ENCODE data around the gene BCL6.
"Not testable (repeated sequence)": the region's sequence is repeated elsewhere in the genome, so short reads cannot be mapped to it uniquely, and the experiment has no call there.

The BCL6 gene

DNA sequence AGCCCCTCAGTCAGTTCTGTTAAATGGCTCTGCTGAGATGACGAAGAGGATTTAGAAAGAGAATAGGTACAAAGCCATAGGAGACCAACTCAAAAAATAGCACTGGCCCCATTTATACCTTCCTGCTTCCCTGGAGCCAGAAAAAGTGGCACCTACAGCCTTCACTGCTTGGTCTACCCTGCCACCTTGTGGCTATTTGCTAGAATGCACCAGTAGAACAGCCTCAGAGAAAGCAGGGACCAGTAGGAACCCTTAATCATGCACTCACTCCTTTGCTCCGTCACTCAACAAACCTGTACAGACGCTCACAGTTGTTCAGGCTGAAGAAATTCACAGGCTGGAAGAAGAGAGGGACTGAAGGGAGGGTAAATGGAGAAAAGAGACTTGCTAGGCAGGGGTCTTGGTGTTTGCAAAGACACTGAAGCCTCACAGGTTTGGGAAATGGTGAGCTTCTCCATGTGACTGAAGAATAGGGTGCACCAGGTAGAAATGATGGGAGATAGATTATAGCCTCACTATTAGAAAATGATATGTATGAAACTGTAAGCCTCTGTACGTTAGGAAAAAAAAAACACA lies 30.8 kb downstream of the BCL6 start:
- peak; percentile 82 for DNase-seq (ENCODE audit: low read depth, low spot score)

DNA sequence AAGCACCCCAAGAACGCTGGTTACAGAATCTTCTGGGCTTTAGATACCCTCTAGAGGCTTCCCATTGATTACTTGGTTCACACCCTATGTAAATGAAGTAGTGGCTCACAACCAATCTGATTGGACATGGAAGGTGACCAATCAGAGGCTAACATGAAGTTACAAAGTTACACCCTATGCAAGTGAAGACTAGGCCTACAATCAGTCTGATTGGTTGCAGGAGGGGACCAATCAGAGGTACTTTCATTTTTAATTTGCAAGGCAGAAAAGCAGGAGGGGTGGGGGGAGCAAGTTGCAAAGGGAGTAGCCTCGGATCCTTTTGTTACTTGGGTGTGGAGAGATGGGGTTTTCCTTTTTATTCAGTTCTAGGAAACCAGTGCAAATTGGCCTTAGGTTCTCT lies 31.8 kb downstream of the BCL6 start:
- no peak for DNase-seq (ENCODE audit: low read depth, low spot score)

DNA sequence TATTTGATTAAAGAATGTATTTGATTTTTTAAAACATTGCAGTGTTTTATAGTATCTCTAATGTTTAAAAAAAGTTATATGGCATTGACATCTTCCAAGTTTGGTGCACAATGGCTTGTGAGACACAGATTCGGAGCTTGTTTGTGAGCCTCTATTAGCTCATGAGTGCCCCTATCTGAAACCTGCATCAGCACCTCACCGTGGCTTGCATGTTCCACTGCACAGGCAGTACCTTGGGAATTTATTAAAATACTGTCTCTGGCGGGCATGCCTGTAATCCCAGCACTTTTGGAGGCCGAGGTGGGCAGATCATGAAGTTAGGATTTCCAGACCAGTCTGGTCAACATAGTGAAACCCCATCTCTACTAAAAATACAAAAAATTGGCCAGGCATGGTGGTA lies 36.1 kb downstream of the BCL6 start:
- DNase-seq (ENCODE audit: low read depth, low spot score), result peak; percentile 5

DNA sequence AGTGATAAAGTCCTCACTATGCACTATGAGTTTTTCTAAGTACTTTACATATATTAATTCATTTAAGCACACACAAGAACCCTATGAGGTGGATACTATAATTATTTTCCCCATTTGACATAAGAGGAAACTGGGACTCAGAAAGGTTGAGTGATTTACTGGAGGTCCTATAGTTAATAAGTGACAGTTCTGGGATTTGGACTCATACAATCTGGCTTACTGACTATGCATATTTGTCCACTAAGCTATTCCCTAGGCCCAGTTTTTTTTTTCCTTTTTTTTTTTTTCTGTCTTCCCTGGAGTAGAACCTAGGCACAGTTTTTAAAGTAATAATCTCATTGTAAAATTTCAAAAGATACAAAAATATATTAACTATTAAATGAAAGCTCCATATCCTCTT lies 36.6 kb downstream of the BCL6 start:
- no peak for DNase-seq (ENCODE audit: low read depth, low spot score)

DNA sequence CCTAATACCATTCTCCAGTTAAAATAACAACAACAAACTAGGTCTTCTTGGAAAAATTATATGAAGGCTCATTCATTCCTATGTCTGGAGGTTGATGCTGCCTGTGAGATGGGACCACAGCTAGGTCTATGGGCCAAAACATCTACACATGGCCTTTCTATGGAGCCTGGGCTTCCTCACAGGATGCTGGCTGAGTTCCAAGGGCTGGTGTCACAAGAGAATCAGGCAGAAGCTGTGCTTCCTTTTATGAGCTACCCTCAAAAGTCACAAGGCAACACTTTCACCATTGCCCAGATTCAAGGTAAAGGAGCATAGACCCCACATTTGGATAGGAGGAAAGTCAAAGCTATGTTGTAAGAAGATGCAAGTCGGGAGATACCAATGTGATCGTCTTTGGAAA lies 38.3 kb downstream of the BCL6 start:
- DNase-seq (ENCODE audit: low read depth, low spot score), result no peak

DNA sequence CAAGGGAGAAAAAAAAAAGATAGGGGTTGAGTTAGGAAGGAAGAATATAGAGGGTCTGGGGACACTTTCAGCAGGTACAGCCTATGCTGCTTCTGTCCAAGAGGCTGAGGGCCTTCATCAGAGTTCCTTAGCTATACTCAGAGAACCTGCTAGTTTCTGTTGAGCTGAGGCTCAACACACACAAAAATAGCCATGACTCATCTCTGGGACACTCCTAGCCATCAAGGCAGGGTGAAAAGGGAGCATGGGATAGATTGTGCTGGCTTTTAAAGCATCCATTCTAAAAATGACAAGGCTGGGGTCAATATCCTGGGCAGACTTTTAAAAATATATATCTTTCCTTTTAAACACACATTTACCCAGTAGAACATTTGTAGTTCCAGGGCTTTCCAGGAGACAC lies 40.1 kb downstream of the BCL6 start:
- DNase-seq (ENCODE audit: low read depth, low spot score), result no peak

DNA sequence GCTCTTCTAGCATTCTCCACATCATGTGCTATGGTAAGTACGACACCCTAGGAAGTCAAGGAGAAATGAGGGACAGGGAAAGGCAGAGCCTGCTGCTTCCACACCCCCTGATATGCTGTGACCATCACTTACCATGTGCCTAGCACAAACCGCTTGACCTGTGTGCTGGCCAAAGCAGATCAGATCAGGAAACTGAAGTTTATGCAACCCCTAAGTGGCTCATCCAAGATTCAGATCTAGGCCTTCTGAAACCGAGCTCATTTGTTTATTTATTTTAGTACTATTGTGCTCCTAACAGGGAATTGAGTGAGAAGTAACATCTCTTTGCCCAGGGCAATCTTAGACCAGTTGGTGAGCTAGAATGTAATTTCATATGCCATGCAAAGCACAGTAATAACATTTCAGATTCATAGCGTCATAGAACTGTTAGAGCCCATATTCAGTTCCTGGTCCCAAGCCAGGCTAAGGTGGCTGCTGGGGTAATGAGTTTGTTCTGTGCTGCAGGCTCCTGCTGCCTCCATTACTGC lies 42.7 kb downstream of the BCL6 start, which contains the start of gene RTP2:
Gene RTP2 (minus strand): TSS at position 51 of the 527 bp plus-strand sequence. CDS start 429 bp downstream, outside the sequence.
- DNase-seq (ENCODE audit: low read depth, low spot score), result no peak

DNA sequence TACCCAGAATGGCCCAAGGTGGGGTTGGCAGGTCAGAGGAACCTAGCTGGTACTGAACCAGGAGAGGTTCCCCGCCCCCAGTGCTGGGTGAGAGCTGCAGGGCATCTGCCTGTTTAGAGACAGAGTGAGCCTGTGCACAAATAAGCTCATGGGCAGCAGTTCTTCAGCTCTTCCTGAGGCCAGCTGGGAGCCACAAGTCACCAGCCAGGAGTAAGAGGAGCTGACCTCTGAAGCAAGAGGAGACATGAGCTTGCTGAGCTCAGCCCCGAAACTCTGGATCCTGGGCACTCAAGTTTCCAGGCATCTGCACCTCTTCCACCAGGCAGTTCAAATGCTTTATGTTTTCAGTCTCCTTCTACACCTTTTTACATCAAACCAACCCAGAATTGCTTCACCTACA lies 45.0 kb downstream of the BCL6 start:
- no peak for DNase-seq (ENCODE audit: low read depth, low spot score)

DNA sequence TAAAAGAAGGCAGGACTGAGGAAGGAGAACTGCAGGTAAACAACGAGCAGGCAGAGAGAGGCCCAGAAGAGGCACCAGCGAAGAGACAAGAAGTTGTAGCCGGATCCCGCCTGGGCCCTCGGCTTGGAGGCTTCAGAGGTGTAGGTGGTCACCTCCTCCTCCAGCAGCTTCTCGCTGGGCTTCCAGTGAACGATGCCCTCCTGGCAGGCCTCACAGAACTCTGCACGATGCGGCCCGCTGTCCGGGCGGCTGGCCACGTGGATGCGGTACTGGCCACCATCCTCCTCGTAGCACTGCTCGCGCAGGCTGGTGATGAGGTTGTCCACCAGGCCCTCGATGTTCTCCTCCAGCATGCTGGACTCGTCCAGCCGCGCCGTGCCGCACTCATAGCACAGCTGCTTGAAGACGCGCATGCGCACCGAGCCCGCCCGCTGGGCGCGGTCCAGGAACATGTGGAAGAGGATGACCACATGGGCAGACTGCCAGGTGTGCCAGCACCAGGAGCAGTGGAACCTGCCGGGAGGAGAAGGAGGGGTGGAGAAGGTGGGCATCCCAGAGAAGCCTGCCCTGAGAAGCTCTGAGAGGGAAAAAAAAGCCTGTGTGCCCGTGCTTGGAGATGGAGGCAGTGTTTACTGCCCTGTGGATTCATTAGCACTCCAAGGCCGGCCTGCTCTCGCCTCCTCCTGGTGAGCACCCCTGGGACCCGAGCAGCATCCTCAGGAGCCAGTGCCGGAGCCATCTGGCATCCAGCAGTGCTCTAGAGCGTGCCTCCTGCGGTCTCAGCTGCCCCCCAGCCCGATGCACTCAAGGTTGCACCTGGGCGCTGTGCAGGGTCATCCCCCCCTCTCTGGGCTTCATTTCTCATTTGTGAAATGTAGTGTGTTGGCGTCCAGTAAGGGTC lies 46.5 kb downstream of the BCL6 start:
- DNase-seq (ENCODE audit: low read depth, low spot score), result no peak

DNA sequence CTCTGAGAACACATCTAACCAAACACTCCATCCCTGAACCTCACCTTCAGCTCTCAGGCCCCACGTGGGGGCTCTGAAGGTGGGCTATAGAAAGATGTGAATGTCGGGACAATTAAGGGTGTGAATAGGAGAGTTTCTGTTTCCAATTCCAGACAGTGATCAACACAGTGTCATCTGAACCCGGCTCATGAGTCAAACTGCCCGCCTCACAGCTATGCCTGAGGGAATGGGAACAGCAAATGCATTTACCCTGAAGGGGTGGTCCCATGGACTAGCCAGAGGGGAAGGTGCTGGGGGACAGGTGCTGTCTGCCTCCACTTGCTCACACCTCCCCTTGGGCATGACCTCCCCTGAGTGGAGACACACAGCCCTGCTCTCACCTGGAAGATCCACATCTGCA lies 49.2 kb downstream of the BCL6 start:
- DNase-seq (ENCODE audit: low read depth, low spot score), result no peak

DNA sequence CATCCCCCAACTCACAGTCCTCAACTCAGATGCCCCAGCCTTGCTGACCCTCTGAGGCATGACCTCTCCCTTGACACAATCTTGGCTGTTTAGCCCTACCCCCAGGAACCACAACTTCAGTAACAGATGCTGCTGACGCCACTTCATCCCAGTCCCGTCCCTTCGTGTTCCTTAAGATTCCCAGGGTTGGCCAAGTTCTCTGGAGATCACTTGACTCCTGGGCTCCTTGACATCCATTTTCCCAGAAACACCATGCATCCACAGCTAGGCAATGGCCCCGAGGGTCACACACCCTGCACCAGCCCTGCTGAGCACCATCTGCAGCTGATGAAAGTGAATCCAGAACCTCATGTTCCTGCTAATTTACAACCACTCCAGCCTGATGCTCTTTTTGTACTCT lies 49.8 kb downstream of the BCL6 start:
- DNase-seq (ENCODE audit: low read depth, low spot score), result no peak

DNA sequence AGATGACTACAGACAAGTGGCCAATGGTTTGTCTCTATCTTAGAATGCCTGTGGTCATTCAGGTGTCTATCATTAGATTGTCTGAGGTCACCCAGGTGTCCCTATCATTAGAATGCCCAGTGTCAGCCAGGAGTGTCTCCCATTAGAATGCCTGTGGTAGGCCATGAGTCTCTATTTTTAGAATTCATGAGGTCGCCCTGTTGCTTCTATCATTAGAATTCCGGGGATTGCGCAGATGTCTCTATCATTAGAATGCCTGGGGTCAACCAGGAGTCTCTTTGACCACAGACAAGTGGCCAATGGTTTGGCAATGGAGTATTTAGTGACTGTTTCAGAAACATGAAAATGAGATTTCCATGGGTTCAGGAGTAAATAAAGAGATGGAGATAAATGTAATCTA lies 50.5 kb downstream of the BCL6 start:
- DNase-seq (ENCODE audit: low read depth, low spot score), result no peak

DNA sequence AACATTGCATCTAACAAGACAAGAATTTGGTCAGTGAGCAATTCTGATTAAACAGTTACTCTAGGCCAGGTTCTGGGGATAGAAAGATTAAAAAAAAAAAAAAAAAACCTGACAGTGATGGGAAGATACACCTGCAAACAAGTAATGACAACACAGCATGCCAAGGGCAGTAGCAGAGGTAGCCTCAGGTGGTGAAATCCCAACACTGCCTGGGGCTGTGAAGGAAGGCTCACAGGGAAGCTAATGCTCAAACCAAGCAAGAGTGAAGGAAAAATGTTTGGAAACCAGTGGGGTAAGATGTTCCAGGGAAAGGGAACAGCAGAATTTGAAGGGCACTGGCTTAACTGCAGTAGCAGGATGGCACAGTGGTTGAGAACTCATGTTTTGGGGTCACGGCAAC lies 51.8 kb downstream of the BCL6 start:
- DNase-seq (ENCODE audit: low read depth, low spot score), result no peak

DNA sequence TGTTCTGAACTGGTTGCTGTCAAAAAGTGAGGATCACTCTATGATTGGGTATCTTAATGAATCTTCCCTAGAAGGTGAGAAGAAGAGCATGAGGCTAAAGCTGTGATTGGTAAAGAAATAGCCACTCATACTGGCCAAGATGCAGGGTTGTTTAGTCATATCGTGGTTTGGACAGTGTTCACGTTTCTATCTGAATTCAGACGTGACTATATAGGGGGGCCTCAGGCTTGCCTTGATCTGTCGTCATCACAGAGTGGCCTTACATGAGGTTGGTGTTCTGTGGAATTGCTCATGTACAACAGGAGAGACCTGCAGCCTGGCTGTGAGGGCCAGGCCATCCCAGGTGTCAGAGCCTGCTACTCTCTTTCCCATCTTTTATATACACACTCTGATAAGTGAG lies 55.3 kb downstream of the BCL6 start:
- DNase-seq (ENCODE audit: low read depth, low spot score), result no peak

DNA sequence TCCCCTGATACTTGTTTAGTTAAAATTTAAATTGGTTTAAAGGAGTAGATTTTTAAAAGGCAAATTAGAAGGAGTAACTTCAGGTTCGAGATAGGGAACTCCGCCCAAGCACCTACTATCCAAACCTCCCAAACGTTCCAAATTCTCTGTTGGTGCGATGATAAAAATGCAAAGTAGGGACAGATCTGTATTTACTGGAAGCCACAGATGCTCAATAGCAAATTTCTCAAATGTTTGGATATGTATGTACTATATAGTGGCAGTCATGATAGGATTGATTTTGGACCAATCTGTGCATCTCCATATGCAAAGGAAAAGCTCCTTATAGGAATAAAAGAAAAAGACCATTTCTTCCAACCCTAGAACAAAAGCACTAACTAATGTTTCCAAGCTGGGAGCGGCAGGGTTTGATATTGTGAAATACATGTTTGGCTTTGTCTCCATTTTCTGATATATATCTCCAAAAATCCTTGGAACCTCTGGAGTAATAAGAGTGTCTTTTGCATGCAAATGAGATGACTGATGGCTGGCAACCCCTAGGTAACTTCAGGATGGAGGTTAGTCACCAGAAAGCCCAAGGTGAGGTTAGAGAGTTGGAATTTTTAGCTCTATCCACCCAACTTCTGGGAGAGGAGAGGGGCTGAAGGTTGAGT lies 58.5 kb downstream of the BCL6 start:
- no peak for DNase-seq (ENCODE audit: low read depth, low spot score)

DNA sequence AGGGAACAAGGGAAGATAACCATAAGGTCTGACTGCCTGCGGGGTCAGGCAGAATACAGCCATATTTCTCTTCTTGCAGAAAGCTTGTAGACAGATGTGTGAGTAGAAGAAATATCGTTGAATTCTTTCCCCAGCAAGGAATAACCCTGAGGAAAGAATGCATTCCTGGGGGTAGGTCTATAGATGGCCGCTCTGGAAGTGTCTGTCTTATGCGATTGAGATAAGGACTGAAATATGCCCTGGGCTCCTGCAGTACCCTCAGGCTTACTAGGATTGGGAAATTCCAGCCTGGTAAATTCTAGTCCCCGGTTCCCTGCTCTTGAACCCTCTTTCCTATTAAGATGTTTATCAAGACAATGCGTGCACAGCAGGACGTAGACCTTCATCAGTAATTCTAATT lies 59.3 kb downstream of the BCL6 start:
- DNase-seq (ENCODE audit: low read depth, low spot score), result peak; percentile 10

DNA sequence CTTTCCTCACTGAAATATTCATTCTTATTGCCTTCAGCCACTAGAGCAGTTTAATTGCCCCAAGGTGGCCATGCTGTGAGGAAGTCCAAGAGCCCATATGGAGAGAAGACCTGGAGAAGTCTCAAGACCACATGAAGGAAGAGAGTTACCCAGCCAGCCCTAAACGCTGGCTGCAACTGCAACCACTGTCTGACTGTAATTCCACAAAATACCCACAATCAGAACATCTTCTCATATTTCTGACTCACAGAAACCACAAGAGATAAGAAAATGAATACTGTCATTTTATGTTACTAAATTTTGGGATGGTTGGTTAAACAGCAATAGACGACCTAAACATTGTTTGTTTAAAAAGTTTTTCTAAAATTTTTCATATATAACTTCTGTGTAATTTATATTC lies 60.4 kb downstream of the BCL6 start:
- DNase-seq (ENCODE audit: low read depth, low spot score), result no peak

DNA sequence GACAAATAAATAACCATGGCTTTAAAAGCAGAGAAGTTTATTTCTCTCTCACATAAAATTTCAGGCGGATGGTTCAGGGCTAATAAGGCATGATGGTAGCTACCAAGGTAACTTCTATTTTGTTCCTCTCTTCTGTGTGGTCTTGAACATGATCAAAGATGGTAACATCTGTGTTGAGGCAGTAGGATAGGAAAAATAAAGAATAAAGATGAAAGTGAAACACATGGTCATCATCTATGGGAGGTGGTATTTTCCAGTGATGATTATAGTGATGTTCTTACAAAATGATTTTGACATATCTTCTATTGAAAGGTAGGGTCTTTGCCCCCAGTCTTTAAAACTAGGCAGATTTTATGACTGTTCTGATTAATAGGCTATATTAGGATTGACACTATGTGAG lies 60.8 kb downstream of the BCL6 start:
- DNase-seq (ENCODE audit: low read depth, low spot score), result no peak

DNA sequence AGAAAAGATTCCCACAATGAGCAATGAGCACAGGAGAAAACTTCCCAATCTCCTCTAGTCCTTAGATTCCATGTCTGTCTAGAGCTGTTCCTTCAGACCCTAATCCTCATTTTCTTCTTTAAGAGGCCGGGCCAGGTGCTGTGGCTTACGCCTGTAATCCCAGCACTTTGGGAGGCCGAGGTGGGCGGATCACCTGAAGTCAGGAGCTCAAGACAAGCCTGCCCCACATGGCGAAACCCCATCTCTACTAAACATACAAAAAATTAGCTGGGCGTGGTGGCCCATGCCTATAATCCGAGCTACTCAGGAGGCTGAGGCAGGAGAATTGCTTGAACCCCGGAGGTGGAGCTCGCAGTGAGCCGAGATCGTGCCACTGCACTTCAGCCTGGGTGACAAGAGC lies 63.5 kb downstream of the BCL6 start:
- DNase-seq (ENCODE audit: low read depth, low spot score), result not testable (repeated sequence)

DNA sequence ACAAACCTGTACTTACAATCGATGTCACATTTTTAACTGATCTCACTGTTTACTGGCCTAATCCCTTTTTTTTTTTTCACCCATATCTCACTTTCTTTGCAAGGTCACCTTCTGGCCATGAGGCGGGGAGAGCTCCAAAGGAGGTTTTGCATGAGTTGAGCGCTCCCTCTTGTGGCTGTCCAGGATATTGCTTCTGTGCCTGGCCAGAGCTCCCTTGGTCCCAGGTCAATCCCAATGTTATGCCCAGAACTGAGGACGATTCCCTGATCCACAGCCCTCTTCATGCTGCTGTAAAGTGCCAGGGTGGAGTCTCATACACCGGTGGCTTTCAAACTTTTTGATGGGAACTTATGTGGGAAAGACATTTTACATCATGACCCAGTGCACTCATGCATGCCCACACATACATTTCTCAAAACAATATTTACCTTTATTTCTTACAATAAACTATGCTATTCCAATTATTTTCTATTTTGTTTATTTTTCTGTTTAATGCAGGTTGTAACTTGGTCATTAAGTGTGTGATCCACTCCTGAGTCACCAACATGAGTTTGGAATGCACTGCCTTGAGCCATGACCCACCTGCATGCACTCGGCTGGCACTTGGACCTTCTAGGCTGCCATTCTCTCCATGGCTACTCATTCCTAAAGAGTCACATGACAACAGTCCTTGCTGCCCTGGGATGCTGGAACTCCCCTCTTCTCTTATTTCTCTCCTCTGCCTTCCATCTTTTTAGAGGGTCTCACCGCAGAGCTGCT lies 65.5 kb downstream of the BCL6 start:
- DNase-seq (ENCODE audit: low read depth, low spot score), result peak; percentile 94

DNA sequence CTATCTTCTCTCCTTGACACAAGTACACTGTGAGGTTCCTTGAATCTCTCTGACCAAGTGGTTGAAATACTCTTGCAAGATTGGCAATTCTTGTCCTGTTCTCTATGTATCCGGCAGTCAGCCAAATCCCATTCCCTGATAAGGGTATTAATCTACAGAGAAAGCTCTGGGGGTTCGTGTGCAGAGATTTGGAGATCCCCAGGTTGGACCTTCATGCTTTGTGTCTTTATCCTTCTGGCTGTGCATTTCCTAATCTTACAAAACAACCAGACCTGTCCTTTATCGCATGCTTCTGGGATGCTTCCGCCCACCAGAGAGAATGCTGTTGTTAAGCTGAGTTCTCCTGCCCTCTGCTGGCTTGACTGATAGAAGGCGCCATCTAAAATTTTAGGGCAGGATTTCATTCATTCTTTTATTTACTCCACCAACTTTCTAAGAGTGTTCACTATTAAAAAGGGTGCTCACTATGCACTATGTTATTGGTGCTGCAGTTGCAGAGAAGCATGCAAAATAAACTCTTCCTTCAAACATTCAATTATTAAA lies 66.5 kb downstream of the BCL6 start:
- DNase-seq (ENCODE audit: low read depth, low spot score), result peak; percentile 77

DNA sequence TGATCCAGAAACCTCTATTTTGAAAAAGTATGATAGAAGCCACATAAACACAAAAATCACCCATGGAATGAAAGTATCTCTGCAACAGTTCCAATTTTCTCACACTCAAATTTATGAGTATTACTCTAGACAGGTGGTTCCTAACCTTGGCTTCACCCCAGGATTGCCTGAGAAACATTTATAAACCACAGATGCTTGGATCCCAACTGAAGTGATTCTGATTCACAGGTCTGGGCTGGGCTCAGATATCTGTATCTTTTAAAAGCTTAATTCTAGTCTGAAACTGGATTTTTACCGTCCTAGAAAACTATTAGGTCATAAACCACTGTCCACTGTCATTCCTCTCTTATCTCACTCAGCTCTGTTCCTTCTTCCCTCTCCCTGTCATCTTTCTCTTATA lies 67.7 kb downstream of the BCL6 start:
- no peak for DNase-seq (ENCODE audit: low read depth, low spot score)
